SK-N-DZ (cell line): ENCODE data around the gene SMYD1.

Experiments used
- DNase-seq: peaks from one replicate; pipeline ENCODE4 v3.0.0-alpha.2; 2015; ENCODE audit warnings: low spot score

Gene SMYD1

DNA sequence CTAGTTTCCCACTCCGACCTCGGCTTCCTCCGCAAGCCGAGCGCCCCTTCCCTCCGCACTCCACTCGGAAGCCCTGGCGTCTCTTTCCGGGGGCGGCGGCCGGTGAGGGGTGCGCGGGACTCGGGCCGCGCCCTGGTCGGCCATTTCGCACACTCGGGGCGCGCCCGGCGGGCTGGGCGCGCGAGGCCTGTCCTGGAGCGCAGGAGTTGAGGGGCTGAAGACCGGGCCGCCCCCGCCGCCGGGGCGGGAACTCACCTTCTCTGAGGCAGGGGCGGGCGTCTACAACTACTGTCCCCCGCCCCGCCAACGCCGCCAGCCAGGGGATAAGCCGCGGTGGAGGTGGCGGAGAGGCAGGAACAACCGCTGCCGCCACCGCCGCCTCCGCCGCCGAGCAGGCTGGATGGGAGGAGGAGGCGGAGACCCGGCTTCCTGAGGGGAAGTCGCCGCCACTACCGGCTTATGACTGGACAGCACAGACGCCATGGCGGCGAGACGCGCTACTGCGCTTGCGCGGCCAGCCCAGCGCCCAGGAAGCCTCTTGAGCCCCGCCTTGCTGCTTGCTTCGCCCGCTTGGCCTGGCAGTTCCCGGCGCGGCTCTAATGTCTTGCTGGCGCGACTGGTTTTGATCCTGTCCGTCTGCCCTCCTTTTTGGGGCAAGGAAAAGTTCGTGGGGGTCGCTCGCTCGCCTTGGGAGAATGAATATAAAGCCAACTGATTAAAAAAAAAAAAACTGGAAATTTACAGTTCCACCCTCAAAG is 12.1 kb upstream of the SMYD1 start, which contains the start of gene KRCC1:
Gene KRCC1, minus strand, starts transcription at position 413 of the 758 bp plus-strand sequence. CDS start 27,220 bp downstream, outside the sequence.
- peak; percentile 94 for DNase-seq

- no peak for DNase-seq
Observed at GRCh38 chr2:88057437-88057844, 10.2 kb upstream of the SMYD1 start.

GRCh38 chr2:88058191-88058590 is 9.4 kb upstream of the SMYD1 start:
- no peak for DNase-seq

- DNase-seq, result peak; percentile 45
Observed at GRCh38 chr2:88059979-88060906, 7.4 kb upstream of the SMYD1 start.

DNA sequence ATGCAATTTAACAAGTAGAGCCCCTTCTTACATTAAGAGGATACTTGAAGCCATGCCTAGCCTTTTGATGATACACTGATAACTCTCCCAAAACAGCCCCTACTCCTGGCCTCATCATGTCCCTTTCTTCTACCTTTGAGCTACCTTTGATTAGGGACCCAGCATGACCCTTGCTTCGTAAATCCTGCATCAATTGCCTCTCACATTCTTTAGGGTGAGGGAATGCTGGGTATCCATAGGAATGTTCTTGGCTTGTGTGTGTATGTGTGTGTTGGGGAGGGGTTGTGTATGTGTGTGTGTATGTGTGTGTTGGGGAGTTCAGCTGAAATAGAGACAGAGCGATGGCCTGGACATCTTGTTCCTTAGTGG is 6.7 kb upstream of the SMYD1 start:
- no peak for DNase-seq

DNA sequence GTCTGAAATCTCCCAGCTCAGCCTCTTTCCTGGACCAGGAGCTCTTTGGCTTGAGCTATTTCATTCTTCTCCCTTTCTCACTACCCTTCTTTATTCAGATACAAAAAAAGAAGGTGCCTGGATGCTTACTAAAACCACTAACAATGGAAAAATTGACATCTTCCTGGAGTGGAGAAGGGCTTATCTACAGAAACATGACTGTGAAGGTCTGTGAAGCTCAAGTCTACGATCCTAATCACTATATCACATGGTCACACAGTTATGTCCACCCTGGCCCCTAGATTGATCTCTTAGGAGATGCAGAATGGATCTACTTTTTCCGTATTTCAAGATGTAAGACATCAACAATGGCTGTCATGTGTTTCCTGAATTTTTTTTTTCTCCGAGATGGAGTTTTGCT is 6.3 kb upstream of the SMYD1 start:
- no peak for DNase-seq

DNA sequence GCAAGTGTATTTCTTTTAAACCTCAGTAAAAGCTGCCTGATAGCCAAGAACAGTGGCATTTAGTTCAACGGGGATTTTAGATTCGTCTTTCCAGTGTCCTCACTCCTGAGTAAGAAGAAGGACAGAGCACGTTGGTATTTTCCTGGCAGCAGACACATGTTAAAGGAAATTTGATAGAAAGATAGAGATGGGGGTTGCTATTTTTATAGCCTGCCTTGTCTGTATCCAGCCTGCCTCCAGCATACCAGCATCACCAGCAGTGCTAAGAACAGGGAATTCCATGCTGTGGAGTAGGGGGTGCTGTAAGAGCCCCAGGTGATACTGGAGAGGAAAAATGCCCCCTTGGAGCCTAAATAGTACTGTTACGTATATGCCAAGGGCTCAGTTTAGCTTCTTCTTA is 1.1 kb upstream of the SMYD1 start:
- DNase-seq, result no peak

- peak; percentile 20 for DNase-seq
Observed at GRCh38 chr2:88067189-88067588, 436 bp upstream of the SMYD1 start.

GRCh38 chr2:88068044-88068443 is 419 bp downstream of the SMYD1 start:
- no peak for DNase-seq

DNA sequence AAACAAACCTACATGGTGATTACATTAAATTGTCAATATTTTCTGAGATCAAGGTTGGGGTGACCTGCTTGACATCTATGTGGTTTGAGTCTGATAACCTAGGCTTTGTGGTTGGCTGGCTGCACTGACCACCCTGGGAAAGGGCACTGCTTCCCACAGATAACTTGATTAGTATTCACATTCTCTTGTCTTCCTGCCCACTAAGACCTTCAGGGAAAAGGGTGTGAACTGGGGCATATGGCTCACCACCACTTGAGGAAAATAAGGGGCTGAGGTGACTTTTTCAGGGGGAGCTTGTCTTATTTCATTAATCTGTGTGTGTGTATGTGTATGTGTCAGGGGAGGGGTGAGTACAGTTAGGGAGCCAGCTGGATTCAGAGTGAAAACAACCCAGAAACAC is 1.5 kb downstream of the SMYD1 start:
- DNase-seq, result no peak

DNA sequence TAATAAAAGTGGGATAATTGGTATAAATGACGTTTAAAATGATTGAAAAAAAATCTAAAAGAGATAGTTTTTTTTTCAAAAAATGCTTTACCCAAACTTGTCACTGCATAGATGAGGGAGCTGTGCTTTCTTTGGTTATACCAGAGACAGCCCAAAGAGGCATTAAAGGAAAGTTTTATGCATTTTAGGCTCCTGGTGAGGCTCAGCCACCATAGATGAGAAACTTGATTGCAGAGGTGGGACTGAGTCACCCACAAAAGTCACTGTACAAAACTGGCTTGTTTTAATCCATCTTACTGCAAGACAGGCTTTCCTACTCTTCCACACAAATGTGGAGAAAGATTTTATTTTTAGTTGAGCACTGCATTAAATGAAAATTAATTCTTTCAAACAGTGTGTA is 2.4 kb downstream of the SMYD1 start:
- no peak for DNase-seq

- DNase-seq, result no peak
Observed at GRCh38 chr2:88071365-88071764, 3.7 kb downstream of the SMYD1 start.

- no peak for DNase-seq
Observed at GRCh38 chr2:88074150-88074549, 6.5 kb downstream of the SMYD1 start.

- no peak for DNase-seq
Observed at GRCh38 chr2:88074854-88075292, 7.2 kb downstream of the SMYD1 start.

DNA sequence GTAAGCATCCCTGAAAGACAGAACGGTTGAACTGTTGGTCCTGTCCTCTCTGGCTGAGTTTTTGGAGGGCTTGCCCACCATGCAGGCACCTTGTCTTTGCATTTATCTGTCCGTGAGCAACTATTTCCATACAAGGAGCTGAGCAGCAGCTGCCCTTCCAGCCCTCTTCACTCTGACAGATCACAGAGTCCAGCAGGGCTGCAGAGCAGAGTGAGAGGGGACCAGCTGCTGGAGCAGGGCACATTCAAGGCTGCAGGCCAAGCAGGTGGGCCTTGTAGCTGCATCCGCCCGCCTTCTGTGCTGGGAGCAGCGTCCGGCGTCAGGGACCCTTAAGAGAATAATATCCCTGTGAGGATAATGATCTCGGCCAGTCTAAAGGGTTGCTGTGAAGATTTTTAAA is 9.5 kb downstream of the SMYD1 start:
- DNase-seq, result peak; percentile 77

DNA sequence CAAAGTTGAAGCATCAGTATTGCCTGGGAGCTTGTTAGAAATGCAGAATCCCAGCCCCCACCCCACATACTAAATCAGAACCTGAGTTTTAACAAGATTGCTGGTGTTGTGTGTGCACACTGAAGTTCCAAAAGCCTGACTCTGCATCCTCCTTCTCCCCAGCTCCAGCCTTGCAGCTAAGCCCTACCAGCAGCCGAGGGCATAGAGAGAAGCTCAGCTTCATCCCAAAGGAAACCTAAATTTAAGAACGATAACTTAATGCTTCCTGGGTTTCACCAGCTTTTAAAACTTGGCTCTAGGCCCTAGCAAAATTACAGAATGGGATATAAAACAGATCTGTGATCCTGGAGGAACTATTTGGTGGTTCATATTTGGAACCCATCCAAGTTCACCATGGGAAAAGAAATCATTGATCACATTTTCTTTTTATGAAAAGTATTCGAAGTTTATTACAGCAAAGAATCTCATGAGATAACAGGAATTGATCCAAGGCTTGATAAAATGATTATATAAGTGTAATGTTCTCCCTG is 11.1 kb downstream of the SMYD1 start:
- DNase-seq, result no peak

- DNase-seq, result no peak
Observed at GRCh38 chr2:88080545-88080944, 12.9 kb downstream of the SMYD1 start.

DNA sequence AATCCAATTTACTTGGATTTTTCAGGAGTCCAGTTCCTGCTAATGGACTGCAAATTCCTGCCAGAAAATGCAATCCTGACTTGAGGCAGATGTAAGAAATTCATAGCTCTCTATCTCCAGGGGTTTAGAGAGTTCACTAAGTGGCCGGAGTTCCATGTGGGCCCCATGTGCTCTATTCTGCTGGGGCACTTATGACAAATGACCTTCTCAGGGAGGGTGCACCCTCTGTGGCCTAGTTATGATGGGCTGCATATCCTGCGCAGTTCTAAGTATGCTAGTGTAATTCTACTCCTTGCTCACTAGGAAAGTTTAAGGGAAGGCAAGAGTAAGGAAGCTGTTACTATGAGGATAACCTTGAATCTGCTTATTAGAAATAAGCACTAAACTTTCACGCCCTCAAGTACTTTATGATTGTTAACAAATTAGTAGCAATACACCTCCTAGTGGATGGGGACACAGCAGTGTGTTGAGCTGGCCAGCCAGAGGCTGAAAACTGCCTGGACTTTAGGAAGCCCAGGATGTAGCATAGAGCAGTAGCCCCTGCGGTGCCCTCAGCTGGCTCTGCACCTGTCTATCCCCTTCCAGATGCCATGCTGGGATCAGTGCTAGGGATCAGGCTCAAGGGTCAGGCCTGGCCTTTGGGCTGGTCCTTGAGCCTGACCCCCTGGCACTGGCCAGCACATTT is 14.4 kb downstream of the SMYD1 start:
- no peak for DNase-seq

DNA sequence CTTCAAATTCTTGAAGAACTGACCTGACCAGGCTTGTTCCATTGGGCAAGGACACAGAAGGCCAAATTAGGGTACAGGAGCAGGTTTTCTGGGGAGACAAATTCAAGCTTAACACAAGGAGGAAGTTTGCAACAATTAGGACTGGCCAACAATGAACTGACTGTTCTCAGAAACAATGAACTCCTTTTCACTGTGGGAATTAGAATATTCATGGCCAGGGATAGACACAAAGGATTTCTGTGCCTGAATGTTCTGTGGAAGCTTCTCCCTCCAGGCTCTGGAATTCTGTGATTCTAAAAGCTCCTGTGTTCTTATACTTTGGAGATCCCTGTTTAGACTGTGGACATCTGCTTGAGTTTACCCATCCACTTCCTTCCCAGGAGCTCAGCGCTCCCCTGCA is 15.2 kb downstream of the SMYD1 start:
- DNase-seq, result no peak

- no peak for DNase-seq
Observed at GRCh38 chr2:88085099-88085498, 17.5 kb downstream of the SMYD1 start.

GRCh38 chr2:88085602-88086001 is 18.0 kb downstream of the SMYD1 start:
- DNase-seq, result no peak

DNA sequence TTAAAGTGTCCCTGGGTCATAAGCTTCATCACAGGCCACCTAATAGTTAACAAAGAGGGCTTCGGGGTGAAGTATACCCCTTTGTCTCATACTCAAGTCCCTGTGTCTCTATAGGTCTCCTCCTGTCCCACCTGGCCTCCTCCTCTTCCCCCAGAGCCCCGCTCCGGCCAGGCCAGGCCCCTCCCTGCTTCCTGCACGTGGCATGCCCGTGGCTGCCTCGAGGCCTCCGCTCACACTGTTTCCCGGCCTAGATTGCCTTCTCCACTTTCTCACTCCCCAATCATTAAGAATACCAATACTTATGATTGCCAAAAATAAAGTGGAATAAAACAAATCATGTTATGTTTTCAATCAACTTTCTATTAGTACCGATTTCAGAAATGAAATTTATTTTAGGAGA is 18.8 kb downstream of the SMYD1 start:
- DNase-seq, result no peak
